ENCODE measurements around the gene ENOSF1. TPM values are rescaled to one million over a fixed set of nuclear protein-coding genes. Genes with fewer than 3 reads are reported as not detected.
"Not testable (repeated sequence)": the region's sequence is repeated elsewhere in the genome, so short reads cannot be mapped to it uniquely, and the experiment has no call there.

The ENOSF1 gene
- total RNA-seq, 1 experiment from 2014 or later: 48.8 TPM

DNA sequence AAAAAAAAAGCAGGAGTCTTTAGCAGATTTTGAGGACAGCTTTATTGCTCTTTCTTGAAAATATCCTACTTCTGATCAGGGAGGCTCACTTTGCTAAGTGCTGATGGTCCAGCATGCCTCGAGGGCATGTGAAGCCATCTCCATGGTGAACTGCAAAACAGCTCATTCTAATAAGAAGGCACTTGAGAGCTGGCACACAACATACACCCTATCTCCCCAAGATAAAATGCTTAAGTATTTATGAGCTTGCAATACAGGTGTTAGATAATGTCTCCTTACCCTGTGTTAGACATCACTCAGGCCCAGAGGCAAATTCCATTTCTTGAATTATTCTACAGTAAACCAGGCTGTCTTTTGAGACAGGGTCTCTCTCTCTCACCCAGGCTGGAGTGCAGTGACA, 2.7 kb downstream of the ENOSF1 start:
- no peak for DNase-seq (ENCODE audit: extremely low read depth, low read depth)

DNA sequence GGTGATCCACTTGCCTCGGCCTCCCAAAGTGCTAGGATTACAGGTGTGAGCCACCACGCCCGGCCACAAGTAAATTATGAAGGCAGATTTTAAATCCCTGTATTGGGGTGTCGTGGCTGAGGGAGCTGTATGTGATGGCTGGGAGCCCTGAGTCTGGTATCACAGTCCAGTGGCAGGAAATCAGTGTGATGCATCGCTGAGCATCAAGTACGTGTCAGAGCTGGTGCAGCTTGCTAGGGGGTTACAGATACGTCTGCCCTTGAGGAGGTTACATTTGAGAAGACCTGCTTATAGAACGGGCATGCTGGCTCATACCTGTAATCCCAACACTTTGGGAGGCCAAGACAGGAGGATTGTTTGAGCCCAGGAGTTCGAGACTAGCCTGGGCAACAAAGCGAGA, 4.3 kb downstream of the ENOSF1 start:
- no peak for DNase-seq (ENCODE audit: extremely low read depth, low read depth)

DNA sequence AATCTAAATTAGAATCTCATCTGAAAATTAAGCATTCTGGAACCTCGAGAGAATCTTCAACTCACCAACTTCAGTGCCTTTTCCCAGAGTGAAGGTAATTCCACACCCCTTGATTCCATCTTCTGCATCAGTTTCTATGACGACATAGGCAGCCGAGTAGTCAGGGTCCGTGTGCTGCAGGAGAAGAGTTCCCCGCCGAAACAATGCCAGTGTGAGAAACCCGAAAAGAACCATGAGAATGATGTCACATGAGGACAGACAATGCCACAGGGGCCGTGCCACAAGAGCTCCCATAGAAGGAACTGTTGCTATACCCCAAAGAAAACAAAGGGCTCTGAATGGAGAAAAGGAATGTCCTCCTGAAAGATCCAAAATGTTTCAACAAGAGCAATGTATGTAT, 6.0 kb downstream of the ENOSF1 start:
- DNase-seq (ENCODE audit: extremely low read depth, low read depth): no peak

DNA sequence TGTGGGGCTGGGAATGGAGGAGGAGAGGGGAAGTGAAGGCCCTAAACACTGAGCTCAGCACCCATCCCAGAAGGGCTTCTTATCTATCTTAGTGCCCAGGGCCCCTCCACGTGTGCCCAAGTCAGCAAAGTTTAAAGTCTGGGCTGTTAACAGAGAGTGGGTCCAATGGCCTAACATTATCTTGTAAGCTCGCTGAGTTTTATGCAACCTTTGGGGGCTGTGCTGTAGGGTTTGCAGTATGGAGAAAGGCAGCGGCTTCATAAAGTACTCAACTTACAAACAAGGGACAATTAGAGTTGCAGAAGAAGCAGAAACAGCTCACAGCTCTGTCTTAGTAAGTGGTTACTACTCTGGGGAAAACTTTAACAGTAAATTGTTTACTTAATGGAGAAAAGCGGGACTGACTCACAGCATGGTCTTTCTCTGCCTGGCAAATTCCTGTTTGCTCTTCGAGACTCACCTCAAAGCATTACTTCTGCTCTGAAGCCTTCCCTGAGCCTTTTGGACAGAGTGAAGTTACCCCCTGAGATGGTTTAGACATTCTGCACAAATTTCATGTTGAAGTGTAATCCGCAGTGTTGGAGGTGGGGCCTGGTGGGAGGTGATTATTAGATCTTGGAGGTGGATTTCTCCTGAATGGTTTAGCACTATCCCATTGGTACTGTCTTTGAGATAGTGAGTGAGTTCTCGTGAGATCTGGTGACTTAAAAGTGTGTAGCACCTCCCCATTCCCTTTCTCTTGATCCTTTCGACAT, 9.0 kb downstream of the ENOSF1 start:
- no peak for DNase-seq (ENCODE audit: extremely low read depth, low read depth)

DNA sequence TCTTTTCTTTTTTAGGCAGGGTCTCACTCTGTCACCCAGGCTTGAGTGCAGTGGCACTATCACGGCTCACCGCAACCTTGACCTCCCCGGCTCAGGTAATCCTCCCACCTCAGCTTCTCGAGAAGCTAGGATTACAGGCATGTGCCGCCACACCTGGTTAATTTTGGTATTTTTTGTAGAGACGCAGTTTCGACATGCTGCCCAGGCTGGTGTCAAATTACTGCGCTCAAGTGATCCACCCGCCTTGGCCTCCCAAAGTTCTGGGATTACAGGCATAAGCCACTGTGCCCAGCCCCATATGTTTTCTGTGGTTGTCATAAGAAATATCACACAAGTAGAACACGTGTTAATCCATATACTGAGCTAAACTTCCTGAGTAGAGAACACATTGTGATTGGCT, 14.6 kb downstream of the ENOSF1 start:
- no peak for DNase-seq (ENCODE audit: extremely low read depth, low read depth)

DNA sequence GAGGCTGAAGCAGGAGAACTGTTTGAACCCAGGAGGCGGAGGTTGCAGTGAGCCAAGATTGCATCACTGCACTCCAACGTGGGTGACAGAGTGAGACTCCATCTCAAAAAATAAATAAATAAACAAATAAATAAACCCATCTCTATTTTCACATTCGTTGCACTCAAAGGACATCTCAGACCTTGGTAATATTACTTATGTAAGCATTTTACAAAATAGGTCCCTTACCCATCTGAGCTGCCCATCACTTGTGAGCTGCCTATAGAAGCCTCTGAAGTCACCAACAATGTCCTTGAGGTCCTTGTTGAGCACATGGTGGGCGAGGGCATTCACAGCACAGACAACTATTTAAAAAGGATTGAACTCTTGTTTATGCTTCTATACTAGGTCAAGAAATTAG, 15.4 kb downstream of the ENOSF1 start:
- DNase-seq (ENCODE audit: extremely low read depth, low read depth): no peak

DNA sequence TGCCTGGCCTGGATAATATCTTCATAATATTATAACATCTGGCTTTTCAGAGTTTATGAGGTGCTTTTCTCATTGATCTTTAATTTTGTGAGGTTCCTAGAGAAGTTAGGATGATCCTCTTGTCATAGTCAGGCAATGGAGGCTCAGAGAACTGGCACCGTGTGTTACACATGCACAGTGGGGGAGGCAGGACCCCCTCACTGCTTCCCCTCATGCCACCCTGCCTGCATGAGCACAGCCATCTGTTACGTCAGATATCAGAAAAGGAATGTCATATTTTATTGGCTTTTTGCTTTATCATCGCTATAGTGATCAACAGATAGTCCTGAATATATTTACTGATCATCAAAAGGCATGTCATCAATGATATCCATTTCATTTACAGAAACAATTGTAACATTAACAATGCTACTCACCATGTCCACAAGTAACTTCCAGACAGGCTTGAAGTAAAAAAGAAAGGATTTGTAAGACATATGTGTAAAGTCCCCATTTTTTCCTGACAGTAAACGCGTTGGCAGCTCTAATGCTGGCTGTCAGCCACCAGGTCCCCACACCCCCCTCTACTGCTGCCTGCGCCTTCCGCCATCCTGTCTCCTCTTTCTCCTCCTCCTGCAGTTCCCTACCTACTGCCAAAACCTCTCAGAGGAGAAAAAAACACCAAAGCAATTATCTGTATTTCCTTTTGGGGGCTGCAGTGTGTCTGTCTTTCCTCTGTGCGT, 18.8 kb downstream of the ENOSF1 start:
- DNase-seq (ENCODE audit: extremely low read depth, low read depth): no peak

DNA sequence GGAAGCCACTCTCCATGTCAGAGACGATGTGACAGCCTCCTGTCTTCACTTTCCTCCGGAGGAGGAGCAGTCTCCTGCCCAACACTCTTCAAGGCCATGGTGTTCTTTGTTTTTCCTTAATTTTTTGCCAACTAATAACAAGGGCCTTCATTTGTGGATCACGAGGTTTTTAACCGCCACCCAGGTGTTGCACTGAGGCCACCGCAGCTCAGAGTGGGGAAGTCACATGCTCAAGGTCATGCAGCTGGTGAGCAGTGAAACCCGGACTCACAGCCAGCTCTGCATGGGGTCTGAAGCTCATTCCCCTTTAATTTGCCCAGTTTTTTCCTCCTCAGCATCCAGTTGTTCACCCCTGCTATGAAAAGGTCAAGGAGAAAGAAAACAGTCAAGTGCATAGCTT, 19.6 kb downstream of the ENOSF1 start:
- no peak for DNase-seq (ENCODE audit: extremely low read depth, low read depth)

DNA sequence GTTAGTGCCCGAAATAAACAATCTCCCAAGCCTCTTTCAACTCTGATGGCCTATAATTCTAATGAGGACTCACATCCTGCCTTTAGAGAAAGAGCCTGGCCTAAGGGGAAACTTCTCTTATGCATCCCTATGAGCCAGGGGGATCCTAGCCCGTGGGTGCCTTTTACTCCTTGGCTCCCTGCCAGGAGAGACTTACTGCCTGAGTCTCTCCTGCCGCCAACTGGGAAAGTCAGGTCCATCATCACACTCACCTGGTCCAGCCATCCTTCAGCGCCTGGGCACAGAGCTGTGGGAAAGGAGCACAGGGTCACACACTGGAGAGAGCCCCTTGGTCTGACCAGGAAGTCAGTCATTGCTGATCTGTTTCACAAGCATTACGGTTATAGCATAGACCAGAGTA, 24.1 kb downstream of the ENOSF1 start:
- no peak for DNase-seq (ENCODE audit: extremely low read depth, low read depth)

DNA sequence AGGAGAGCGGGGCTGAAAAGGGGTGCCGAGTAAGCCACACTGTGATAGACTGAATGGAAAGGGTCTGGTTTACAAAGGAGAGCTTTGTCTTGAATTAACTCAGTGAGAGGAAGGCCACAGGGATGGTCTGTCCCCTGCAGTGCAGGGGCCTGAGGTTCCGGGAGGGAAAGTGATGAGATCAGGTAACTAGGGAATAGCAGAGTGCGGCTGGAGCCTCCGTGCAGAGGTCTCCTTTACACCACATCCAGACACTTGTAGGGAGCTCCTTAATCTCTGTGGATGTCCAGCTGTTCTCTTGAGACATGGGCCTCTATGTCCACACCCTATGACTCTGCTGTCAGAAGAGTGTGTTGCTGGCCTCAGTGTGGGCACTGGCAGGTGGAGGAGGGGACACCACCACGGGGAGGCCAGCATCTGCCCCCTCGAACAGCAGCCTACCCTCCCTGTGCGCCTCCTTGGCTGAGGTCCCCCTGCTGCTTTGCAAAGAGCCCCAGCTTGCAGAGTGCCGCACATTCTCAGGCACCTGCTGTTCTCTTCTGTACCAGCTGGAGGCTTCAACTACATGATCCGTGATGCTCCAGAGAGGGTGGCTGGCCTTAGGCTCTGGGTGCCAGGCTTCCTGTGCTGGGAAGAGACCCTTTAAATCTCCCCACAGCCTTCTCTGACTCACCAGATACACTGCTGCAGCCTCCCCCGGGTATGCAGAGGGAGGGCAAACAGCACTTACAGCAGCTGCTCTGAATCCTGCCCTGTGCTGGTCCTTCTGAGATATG, 25.9 kb downstream of the ENOSF1 start:
- DNase-seq (ENCODE audit: extremely low read depth, low read depth): no peak

DNA sequence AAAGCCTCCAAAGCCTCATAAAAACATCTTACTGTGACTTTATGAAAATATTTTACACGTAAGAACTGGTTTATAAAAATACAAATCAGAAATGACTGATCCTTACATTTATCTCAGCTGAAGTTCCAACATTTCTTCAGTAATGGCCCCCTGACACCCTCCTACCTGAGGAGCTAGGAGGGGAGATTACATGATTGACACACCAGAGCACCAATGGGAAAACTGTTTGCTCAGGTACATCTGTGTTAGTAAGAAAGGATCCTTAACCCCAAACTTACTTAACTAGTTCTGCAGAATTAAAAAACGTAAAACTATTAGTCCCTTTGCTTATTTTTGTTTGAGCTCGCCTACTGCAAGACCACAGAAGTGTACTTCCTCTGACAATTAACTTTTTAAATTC, 27.0 kb downstream of the ENOSF1 start:
- no peak for DNase-seq (ENCODE audit: extremely low read depth, low read depth)

DNA sequence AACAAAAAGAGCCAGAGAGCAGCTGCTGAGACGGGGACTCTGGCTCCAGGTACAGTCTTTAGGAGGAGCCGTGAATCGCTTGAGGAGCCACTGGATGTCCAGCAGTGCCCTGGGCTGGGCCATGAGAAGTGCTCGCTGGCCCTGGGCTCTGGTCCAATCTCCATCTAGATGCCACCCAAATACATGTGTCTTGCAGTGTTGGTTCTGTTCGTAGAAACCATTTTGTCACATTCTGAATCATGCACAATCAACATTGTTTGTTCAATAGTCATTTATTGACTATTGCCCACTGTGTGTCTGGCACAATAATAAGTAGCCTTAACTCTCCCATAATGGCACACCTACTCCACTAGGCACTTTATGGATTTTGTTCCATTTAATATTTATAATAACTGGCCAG, 28.9 kb downstream of the ENOSF1 start:
- DNase-seq (ENCODE audit: extremely low read depth, low read depth): no peak

DNA sequence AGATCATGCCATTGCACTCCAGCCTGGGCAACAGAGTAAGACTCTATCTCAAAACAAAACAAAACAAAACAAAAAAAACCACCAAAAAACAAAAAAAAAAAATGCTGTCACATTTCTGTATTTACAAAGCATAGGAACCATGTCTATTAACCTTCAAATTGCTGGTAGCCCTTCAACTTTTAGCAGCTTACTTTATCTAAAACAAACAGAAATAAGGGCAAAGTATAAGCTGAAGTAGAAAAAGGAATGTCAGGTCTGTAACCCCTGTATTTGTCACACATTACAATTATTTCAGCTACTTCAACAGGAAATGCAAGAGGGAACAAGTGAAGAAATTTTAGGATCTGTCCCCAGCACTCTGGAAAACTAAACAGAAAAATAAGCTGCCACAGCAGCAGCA, 29.6 kb downstream of the ENOSF1 start:
- DNase-seq (ENCODE audit: extremely low read depth, low read depth): no peak

DNA sequence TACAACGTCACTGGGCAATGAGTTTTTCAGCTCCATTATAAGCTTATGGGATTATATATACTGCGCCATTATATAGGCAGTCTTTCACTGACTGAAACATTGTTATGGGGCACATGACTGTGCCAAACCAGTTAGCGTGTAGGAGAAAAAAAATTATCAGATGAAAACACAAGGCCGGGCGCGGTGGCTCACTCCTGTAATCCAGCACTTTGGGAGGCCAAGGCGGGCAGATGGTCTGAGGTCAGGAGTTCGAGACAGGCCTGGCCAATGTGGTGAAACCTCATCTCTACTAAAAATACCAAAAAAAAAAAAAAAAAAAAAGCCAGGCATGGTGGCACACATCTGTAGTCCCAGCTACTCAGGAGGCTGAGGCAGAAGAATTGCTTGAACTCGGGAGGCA, 30.0 kb downstream of the ENOSF1 start:
- not testable (repeated sequence) for DNase-seq (ENCODE audit: extremely low read depth, low read depth)

DNA sequence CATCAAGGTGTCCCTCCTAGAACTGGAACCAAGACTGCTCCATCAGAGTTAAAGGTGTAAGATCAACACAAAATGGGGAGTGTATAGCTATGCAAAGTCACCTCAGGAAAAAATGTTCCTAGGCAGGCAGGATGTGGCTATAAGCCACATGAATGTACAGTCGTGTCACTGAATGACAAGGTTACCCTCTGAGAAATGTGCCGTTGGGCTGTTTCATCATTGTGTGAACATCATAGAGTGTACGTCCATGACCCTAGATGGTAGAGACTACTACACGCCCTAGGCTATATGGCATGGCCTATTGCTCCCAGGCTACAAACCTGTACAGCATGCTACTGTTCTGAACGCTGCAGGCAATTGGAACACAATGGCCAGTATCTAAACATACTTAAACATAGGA, 30.4 kb downstream of the ENOSF1 start:
- DNase-seq (ENCODE audit: extremely low read depth, low read depth): no peak

DNA sequence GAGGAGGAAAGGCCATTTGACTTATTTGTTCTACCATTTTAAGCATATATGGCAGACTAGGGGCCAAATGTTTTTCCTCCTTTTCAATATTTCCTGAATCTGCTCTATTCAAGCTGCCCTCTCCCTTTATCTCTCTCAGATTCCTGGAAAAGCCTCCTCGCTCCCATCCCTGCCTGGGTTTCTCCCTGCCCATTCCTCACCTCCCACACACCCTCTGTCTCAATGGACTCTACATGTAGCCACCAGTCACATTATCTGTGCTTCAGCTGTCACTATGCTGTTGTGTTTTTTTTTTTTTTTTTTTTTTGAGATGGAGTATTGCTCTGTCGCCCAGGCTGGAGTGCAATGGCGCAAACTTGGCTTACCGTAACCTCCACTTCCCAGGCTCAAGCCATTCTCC, 32.0 kb downstream of the ENOSF1 start:
- DNase-seq (ENCODE audit: extremely low read depth, low read depth): no peak

DNA sequence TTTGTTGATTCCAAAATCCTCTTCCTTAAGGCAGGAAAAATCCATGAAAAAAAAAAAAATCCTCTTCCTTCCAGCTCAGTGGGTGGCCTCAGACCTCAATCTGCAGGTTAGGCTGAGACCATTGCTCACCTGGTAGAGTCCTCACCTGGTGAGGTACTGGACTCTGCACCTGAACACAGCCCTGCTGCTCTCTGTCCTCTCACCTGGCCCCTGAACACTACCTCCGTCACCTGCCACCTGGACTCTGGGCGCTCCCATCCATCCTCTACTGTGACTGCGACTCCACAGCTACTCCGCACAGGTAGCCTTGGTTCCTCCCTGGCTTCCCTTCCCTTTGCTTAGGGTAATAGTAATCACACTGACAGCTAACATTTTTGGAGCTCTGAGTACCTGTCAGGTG, 32.9 kb downstream of the ENOSF1 start:
- DNase-seq (ENCODE audit: extremely low read depth, low read depth): no peak

DNA sequence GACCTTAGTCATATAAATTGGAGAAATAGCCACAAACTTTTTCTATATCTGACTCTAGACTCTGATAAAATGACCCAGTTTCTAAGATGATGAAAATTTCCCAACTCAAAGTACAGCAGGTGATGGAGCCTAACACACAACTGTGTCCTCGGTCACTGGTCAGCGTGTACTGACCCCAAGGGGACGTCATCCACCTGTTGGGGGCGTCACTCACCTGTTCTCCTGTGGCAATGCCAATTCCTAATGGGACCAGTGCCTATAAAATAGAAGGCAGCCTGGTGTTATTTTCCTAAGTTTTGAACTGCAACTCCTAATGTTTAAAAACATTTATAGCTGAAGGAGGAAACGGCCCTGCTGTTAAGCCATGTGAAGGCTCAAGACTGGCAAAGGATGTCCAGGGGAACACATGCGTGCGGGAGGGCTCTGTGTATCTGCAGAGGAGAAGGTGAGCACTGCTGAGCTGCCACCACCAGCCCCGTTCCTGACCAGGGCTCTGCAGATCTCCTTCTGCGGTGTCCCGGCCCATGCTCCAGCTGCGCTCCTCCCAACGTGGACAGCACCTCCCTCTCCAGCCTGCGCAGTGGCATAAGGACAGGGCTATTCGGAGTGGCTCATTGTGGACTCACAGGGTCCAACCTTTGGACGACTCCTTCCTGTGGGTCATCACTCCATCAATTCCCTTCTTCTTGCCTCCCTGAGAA, 33.8 kb downstream of the ENOSF1 start:
- DNase-seq (ENCODE audit: extremely low read depth, low read depth): no peak

DNA sequence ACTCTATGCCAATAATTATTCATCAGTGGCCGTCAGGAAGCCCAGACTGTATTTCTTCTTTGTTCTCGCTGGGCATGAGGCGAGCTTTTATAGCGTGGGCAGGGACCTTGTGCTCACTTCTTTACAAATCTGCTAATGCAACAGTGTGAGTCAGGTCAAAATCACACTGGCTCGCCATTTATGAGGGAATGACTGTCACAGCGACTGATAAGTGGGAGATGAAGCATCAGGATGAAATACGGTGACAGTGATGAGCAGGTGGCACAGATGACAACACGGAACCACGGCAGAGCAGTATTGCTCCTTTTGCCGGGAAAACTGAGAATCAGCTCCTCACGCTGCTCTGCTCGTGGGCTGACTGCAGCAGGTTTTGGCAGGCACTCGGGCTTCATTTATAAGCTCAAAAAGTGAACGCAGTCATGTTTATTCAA, 34.5 kb downstream of the ENOSF1 start:
- DNase-seq (ENCODE audit: extremely low read depth, low read depth): peak; percentile 12

DNA sequence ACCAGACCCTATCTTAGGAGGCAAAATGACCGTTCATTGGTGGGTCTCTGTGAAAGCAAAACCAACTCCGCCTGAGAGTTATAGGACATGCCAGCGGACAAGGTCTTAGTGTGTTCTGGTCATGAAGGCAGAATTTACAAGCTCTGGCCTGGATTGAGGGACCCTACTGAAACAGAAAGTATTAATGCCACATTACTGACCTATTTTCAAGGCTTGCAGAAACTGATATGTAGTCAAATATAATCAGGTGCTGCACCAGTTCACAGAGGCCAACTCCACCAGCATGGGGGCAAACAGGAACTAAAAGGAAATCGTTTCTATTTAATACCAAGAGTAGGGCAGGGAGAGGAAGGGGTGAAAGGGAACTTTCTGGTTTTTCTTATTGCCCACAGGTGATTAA, 35.3 kb downstream of the ENOSF1 start:
- DNase-seq (ENCODE audit: extremely low read depth, low read depth): no peak

DNA sequence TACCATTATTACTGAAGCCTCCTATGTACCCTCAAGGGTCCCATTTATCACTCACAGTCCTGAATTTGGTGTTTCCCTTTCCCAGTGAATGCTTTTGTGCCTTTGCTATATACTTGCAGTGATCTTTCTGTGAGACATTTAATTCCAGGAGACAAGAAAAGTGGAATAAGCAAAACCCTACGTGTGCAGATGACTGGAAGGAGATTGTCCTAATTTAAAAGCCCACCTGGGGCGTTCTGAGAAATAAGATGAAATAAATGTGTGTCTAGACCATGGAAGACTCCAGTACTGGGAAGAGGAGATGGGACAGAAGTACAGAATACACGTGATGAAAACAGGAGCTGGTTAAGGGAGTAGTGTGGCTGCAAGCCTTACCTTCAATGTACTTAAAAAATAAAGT, 35.7 kb downstream of the ENOSF1 start:
- no peak for DNase-seq (ENCODE audit: extremely low read depth, low read depth)

All from NCI-H460 (cell line).